Measurements from ENCODE around the gene MROH8. TPM values are rescaled to one million over a fixed set of nuclear protein-coding genes. Genes with fewer than 3 reads are reported as not detected.

MROH8 gene
- total and polyA plus RNA-seq, 2 of the 13 experiments (the other 11 are each of a cell fraction or from before 2014, with no cell fraction given), result 2.6 to 5.5 TPM

- peak; percentile 97; the same call in 1 of the 2 replicates for TF ChIP-seq PAX8 (CRISPR knock-in tag; IDR thresholded peaks at IDR 0.05; ENCODE audit: borderline replicate concordance)
- TF ChIP-seq ZSCAN30 (CRISPR knock-in tag; IDR thresholded peaks at IDR 0.05), result peak; percentile 83; the same call in 1 of the 2 replicates
- TF ChIP-seq ZNF260 (CRISPR knock-in tag; IDR thresholded peaks at IDR 0.05; ENCODE audit: borderline replicate concordance, low read depth), result no peak
- TF ChIP-seq KDM6A (CRISPR knock-in tag; IDR thresholded peaks at IDR 0.05; ENCODE audit: low read depth), result 0 out of 2 replicates have a peak, but pooled peaks have one; percentile 24
- TF ChIP-seq ISX (CRISPR knock-in tag; conservative IDR thresholded peaks at IDR 0.05), result peak; percentile 98; the same call in 1 of the 2 replicates
- peak; percentile 93 for TF ChIP-seq ATF6 (CRISPR knock-in tag; conservative IDR thresholded peaks at IDR 0.05)
- TF ChIP-seq JUN (CRISPR knock-in tag; IDR thresholded peaks at IDR 0.05), result peak; percentile 73; the same call in 1 of the 2 replicates
- peak; percentile 94 for TF ChIP-seq ZNF772 (CRISPR knock-in tag; IDR thresholded peaks at IDR 0.05)
- TF ChIP-seq BCL3 (CRISPR knock-in tag; IDR thresholded peaks at IDR 0.05), result peak; percentile 96
- 0 out of 2 replicates have a peak, but pooled peaks have one; percentile 40 for TF ChIP-seq TERF1 (CRISPR knock-in tag; IDR thresholded peaks at IDR 0.05)
- peak; percentile 98 for TF ChIP-seq MAF1 (CRISPR knock-in tag; IDR thresholded peaks at IDR 0.05; ENCODE audit: borderline replicate concordance)
- TF ChIP-seq ZNF343 (CRISPR knock-in tag; IDR thresholded peaks at IDR 0.05), result peak; percentile 99
- TF ChIP-seq ZSCAN31 (CRISPR knock-in tag; IDR thresholded peaks at IDR 0.05; ENCODE audit: low read depth), result peak; percentile 96
- TF ChIP-seq ZIK1 (CRISPR knock-in tag; IDR thresholded peaks at IDR 0.05; ENCODE audit: borderline replicate concordance, low read depth), result peak; percentile 86; the same call in 1 of the 2 replicates
- peak; percentile 85 for TF ChIP-seq TBL1XR1 (IDR thresholded peaks at IDR 0.05; ENCODE audit: borderline replicate concordance, low read length, partially characterized antibody)
- peak; percentile 91 for TF ChIP-seq ZNF775 (CRISPR knock-in tag; IDR thresholded peaks at IDR 0.05; ENCODE audit: borderline replicate concordance)
- TF ChIP-seq YEATS2 (CRISPR knock-in tag; IDR thresholded peaks at IDR 0.05; ENCODE audit: borderline replicate concordance), result peak; percentile 99
- peak; percentile 98 for TF ChIP-seq ZNF558 (CRISPR knock-in tag; IDR thresholded peaks at IDR 0.05; ENCODE audit: borderline replicate concordance)
- peak; percentile 99 for TF ChIP-seq ZNF510 (CRISPR knock-in tag; IDR thresholded peaks at IDR 0.05; ENCODE audit: low read depth)
- peak; percentile 95 for TF ChIP-seq ZNF44 (CRISPR knock-in tag; IDR thresholded peaks at IDR 0.05)
- peak; percentile 99 for TF ChIP-seq ZNF333 (CRISPR knock-in tag; IDR thresholded peaks at IDR 0.05; ENCODE audit: borderline replicate concordance)
- peak; percentile 91; the same call in 1 of the 2 replicates for TF ChIP-seq CERS6 (CRISPR knock-in tag; IDR thresholded peaks at IDR 0.05)
- peak; percentile 97 for TF ChIP-seq HDAC1 (CRISPR knock-in tag; IDR thresholded peaks at IDR 0.05)
Measured at GRCh38 chr20:37095599-37096414, 83.5 kb downstream of the MROH8 start, which contains the start of gene RBL1 (continued).

Data from HepG2 (cell line).